KOPT-K1 (cell line): ENCODE results near the gene IFNL1.

Experiments
- H3K27ac ChIP-seq: fragments of 200-600 bp; sonication (generic); 2 replicates; pipeline ENCODE4 v1.5.1; 2016; ENCODE audit warnings: antibody characterized with exemption, mild to moderate bottlenecking, low read depth, low read length; ENCODE audit not compliant: poor library complexity, severe bottlenecking
- H3K36me3 ChIP-seq: fragments of 200-600 bp; sonication (generic); 2 replicates; pipeline ENCODE4 v1.5.1; 2017; ENCODE audit warnings: antibody characterized with exemption, mild to moderate bottlenecking, low read length, moderate library complexity; ENCODE audit not compliant: insufficient read depth
- H3K9me3 ChIP-seq: fragments of 200-600 bp; sonication (generic); 2 replicates; pipeline ENCODE4 v1.5.1; 2017; ENCODE audit warnings: antibody characterized with exemption, low read length, mild to moderate bottlenecking; ENCODE audit not compliant: insufficient read depth, poor library complexity, severe bottlenecking

IFNL1 gene

DNA sequence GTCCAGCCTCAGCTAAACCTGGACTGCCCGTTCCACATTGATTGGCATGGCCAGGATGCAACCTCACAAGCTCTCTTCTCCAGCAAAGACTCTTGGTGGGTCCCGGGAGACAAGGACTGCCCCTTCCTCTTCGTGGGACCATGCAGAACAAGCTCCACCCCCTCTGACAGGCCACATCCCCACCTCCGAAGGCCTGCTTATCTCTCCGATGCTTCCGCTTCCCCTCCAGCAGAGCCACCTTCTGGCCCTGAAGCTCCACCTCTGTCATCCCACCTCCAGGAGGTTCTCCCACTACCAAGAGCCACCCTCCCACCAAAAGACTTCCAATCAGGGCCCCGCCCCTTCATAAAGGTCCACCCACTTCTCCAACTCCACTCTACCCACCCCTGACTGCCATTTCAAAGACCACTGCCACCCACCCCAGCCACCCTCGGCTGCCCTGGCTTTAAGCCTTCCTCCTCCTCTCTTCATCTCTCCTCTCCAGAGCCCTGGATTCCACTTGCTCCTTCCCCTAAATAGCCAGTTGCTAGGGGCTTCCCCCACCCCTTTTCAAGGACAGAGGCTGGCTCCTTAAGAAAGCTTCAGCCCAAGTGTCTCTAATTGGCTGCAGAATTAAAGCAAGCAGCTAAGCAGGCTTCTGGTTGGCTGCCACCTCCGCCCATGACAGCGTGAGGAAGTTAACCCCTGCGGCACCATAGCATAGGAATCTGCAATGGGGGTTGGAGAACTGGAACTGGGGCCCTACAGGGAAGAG, 14.5 kb downstream of the IFNL1 start:
- no peak overlapping the region for H3K27ac ChIP-seq
- H3K36me3 ChIP-seq = 0 out of 2 replicates have a peak, but pooled peaks cover 6% of the 10 kb centered on the region
- H3K9me3 ChIP-seq = no peaks in the 10 kb centered on the region

DNA sequence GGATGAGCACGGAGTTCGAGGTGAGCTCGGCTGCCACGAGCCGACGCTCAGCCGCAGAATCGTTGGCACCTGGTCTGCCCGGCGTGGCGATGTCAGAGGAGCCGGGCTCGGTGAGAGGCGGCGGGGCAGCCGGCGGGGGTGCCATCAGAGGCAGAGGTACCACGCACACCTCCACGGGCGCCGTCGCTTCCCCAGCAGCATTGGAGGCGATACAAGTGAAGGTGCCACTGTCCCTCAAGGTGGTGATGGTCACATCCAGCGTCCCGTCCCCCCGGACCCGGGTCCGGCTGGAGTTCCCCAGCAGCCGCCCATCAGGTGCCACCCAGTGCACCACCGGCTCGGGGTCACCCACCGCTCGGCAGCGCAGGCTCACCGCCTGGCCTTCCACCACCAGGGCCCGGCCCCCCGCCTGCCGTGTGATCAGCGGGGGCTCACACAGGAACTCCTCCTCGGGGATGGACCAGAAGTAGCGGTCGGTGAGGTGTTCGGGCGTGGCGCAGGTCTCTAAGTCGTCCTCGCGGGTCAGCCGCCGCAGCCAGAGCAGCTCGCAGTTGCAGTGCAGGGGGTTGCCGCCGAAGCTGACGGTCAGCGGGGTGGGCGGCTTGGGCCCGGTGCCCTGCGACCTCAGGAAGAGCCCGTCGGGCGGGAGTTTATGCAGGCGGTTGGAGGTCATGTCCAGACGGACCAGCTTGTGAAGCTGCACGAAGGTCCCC, 18.0 kb downstream of the IFNL1 start:
- H3K36me3 ChIP-seq = 0 out of 2 replicates have a peak, but pooled peaks cover 6% of the 10 kb centered on the region
- no peaks in the 10 kb centered on the region for H3K9me3 ChIP-seq
- H3K27ac ChIP-seq = no peak overlapping the region

DNA sequence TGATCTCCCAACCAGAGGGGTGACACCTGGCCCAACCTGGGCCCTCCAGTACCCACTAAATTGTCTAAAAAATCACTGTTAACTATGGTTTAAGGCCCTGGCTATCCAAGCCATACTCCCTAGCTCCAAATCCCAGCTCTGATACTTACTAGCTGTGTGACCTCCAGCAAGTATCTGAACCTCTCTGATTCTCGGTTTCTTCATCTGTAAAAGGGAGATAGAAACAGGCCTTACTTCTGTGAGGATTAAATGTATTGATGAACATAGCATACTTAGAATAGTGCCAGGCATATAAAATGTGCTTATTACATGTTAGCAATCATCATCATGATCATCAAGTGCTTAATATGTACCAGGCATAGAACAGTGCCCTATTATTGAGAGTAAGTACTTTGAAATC, 19.7 kb downstream of the IFNL1 start:
- H3K27ac ChIP-seq = no peak overlapping the region
- 0 out of 2 replicates have a peak, but pooled peaks cover 6% of the 10 kb centered on the region for H3K36me3 ChIP-seq
- no peaks in the 10 kb centered on the region for H3K9me3 ChIP-seq

DNA sequence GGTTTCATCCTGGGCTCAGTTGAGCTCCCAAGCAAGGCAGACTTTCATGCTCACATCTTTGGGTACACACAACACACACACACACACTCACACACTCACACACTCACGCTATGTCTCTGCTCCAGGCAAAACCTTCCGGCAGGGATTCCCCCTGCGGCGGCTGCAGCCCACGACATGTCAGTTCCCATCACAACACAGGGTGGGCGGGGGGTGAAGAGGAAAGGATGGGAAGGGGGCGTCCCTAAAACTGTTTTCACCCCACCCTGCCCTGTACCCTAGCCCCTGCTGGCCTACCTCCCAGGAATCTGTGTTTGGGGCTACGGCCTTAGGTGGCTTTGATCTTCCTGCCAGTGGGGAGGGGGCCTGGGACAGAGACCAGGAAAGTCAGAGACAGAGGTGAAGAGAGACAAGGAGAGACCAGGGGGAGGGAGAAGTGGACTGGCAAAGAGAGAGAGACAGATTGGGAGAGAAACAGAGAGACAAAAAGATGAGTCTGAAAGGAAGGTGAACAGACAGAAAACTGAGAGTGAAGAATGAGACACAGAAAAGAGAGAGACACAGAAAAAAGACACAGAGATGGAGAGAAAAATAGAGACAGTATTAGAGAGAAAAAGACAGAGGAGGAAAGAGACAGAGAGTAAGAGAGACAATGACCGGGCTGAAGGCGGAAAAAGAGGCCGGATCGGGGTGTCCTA, 20.6 kb downstream of the IFNL1 start:
- no peak overlapping the region for H3K27ac ChIP-seq
- 0 out of 2 replicates have a peak, but pooled peaks cover 6% of the 10 kb centered on the region for H3K36me3 ChIP-seq
- no peaks in the 10 kb centered on the region for H3K9me3 ChIP-seq

DNA sequence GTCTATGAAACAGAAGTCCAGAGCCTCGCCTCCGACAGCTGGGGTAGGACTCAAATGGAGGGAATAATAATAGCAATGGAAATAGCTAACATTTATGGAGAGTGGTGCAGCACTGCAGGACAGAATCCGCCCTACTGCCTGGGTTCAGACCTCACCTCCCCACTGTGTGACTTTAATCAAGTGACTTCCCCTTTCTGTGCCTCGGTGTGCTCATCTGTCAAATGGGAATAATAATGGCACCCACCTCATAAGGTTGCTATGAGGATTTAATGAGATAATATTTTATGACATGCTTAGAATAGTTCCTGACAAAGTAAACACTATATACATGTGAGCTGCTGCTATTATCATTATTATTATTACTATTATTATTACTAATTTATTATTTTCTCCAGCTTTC, 21.3 kb downstream of the IFNL1 start:
- H3K27ac ChIP-seq = no peak overlapping the region
- no peaks in the 10 kb centered on the region for H3K9me3 ChIP-seq
- 0 out of 2 replicates have a peak, but pooled peaks cover 6% of the 10 kb centered on the region for H3K36me3 ChIP-seq

DNA sequence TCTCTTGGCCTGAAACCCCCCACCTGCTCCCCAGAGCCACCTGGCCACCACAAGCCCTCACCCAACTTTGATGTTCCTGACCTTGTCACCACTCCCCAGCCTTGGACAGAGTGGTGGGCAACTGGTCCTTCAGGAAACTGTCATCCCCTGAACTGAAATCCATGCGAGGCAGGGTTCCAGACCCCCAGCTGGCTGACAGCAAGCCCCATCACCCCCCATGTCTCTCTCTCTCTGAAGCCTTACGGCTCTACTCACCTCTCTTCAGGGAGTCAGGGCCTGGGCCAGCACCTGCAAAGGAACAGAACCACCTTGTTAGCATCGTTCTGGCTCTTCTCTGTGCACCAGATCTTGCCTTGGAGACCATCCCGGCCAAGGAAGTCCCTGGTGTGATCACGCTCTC, 21.9 kb downstream of the IFNL1 start:
- no peak overlapping the region for H3K27ac ChIP-seq
- H3K9me3 ChIP-seq = no peaks in the 10 kb centered on the region
- 0 out of 2 replicates have a peak, but pooled peaks cover 6% of the 10 kb centered on the region for H3K36me3 ChIP-seq

DNA sequence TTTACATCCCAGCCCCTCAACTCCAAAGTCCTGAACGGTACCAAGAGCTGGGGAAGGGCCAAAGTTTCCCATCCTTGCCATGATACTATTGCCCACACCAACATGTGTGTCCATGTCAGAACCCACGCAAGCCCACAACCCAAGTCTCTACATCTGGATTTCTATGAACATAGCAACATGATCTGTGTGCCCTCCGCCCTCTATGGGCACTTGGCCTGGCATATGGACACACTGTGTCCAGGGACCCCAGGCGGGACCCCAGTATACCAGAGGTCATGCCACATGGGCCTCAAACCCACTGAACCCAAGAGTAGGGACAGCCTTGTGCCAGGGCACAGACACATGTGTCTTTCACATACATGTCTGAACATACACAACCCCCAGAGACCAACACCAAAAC, 22.5 kb downstream of the IFNL1 start:
- H3K27ac ChIP-seq = no peak overlapping the region
- no peaks in the 10 kb centered on the region for H3K9me3 ChIP-seq
- H3K36me3 ChIP-seq = 0 out of 2 replicates have a peak, but pooled peaks cover 6% of the 10 kb centered on the region

DNA sequence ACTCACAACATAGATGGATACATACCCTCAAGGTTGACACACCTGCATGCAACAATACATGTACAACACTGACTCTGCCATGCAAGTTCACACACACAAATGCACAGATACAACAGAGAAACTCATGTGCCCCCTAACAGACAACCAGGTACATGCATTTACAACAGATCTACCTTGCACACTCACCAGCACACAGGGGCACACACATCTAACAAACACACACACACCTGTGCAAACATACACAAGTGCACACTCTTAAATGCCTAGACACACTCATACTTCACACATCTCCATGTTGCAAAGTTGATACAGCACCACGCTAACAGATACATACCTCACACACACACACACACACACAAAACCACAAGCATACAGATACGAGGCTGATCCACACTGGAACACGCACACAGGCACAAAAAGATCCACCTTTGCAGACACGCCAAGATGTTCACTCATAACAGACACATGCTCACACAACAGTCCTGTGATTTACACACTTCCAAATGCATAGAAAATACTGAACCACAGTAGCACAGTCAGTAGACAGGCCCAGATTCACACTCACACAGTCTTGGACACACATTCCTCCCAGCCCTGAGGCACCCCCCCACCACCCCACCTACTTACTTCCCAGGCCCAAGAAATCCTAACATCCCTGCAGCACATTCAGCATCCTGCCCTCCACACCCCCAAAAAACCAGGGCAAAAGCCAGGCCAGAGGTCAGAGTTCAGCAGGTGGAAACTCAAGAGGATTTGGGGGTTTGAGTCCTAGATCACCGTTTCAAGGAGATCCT, 23.1 kb downstream of the IFNL1 start:
- H3K9me3 ChIP-seq = no peaks in the 10 kb centered on the region
- no peak overlapping the region for H3K27ac ChIP-seq
- H3K36me3 ChIP-seq = 0 out of 2 replicates have a peak, but pooled peaks cover 3% of the 10 kb centered on the region

DNA sequence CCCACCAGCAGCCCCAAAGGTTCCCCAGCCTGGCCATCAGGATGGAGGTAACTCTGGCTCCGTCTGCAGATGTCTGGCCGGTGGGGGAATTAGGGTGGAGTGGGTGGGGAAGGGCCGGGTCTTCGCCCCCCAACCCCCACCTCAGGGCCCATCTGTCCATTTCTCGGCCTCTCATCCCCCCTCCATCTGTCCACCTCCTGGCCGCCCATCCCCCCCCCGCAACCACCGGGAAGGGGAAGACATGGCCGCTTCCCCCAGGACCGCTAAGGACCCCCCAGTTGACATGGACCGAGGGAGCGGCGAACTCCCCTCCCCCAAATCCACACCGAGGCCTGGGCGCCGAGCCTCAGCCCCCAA, 23.7 kb downstream of the IFNL1 start:
- Histone ChIP-seq H3K27ac (peak overlapping the region; percentile 44), H3K36me3 (no peaks in the 10 kb centered on the region)

DNA sequence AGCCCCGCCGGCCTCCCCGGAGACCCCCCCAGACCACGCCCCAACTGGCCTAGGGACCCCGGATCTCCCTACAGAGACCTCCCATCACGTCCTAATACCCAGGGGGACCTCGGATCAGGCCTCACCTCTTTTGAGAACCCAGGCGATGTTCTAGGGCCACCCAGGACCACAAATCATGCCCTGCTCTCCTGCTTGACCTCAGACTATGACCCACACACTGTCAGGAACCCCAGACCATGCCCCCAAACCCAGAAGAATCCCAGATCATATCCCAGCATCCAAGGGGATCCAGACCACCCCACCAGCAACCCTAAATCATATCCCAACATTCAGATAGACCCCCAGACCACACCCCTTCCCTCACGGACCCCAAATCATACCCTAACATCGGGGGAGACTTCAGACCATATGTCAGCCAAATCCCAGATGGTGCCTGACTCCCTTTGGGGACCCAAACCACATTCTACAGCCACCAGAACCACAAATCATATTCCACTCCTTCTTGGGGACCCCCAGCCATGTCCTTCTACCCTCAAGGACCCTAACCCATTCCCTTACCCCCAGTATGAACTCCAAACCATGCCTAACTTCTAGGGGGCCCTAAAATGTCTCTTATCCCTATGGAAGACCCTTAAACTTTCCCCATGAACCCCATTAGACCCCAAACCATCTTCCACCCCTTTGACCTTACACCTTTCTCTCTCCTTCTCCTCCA, 25.1 kb downstream of the IFNL1 start:
- no peaks in the 10 kb centered on the region for H3K36me3 ChIP-seq
- H3K9me3 ChIP-seq = no peaks in the 10 kb centered on the region
- H3K27ac ChIP-seq = no peak overlapping the region

More for the DNA sequence above, 23.7 kb downstream of the IFNL1 start:
- no peaks in the 10 kb centered on the region for H3K9me3 ChIP-seq

DNA sequence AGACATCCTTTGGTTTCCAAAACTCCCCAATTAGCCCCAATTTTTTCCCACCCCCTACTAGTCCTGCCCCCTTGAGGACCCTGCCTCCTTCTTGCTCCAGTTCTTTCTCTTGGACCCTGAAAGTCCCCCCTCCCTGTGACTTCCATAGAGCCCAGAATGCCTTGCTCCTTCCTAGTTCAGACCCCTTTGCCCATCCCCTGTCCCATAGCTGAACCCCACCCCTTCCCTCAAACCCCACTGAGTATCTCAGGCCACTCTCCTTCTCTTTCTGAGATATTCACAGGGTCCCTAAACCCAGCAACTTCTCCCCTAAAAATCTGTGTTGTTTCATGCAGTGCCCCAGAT, 25.6 kb downstream of the IFNL1 start:
- H3K36me3 ChIP-seq = peaks cover under 1% of the 10 kb centered on the region
- no peaks in the 10 kb centered on the region for H3K9me3 ChIP-seq

DNA sequence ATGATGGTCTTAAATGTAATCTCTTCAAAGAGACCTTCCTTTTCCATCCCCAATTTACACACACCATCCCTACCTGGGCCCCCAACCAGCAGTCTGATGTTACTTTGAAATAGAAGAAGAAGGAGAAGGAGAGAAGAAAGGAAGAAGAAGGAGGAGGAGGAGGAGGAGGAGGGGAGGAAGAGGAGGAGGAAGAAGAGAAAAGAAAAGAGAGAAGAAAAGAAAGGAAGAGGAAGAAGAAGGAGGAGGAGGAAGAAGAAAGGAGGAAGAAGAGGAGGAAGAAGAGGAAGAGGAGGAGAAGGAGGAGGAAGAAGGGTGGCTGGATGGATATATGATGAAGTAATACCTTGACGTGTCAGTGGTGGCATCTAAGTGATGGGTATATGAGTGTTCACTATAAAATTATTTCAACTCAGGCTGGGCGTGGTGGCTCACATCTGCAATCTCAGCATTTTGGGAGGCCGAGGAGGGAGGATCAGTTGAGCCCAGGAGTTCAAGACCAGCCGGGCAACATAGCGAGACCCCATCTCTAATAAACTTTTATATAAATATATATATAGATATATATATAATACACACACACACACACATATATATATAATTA, 28.1 kb downstream of the IFNL1 start:
- no peak overlapping the region for H3K27ac ChIP-seq
- no peaks in the 10 kb centered on the region for H3K9me3 ChIP-seq
- peaks cover 26% of the 10 kb centered on the region for H3K36me3 ChIP-seq

More for the DNA sequence above, 25.6 kb downstream of the IFNL1 start:
- H3K27ac ChIP-seq = no peak overlapping the region

DNA sequence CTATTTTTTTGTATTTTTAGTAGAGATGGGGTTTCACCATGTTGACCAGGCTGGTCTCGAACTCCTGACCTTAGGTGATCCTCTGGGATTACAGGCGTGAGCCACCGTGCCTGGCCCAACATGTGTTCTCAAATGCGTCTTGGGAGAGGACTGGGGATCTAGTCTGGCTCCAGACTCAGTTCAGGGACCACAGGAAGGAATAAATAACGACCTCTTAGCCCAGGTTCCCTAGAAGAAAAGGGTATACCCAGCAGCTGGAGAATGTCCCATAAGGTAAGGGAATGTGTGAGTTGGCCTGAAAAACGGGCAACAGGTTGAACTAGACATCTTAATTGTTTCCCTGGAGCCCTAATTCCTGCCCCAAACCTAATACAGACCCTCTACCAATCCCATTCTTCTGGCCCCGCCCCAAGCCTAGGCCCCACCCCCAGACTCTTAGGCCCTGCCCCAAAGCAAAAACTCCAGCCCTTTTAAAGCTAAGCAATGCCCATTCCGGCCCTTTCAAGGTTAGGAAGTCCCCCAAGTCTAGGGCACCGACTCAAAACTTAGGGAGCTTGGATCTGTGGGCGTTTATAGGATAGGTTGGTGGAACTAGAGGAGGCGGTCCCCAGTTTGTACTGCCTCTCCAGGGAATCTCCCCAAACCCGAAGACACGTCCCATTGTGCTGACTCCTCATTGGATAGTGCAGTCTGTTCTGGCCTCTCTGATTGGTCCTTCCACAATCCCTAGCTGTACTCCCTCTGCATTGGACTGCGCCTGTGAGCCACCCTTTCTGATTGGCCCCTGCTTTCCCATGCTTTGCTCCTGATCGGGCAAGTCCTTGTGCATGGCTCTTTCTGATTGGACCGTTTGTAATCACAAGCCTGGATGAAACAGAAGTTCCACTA, 29.8 kb downstream of the IFNL1 start:
- Histone ChIP-seq H3K36me3 (peaks cover 42% of the 10 kb centered on the region), H3K9me3 (no peaks in the 10 kb centered on the region), H3K27ac (no peak overlapping the region)
